ENCODE results near the gene GMIP. TPM values are rescaled to one million over a fixed set of nuclear protein-coding genes. Genes with fewer than 3 reads are reported as not detected.
"Not testable (repeated sequence)": the region's sequence is repeated elsewhere in the genome, so short reads cannot be mapped to it uniquely, and the experiment has no call there.

GMIP gene
- polyA plus RNA-seq, 1 of the 3 experiments (the other 2 are of a cell fraction) = 6.3 TPM

DNA sequence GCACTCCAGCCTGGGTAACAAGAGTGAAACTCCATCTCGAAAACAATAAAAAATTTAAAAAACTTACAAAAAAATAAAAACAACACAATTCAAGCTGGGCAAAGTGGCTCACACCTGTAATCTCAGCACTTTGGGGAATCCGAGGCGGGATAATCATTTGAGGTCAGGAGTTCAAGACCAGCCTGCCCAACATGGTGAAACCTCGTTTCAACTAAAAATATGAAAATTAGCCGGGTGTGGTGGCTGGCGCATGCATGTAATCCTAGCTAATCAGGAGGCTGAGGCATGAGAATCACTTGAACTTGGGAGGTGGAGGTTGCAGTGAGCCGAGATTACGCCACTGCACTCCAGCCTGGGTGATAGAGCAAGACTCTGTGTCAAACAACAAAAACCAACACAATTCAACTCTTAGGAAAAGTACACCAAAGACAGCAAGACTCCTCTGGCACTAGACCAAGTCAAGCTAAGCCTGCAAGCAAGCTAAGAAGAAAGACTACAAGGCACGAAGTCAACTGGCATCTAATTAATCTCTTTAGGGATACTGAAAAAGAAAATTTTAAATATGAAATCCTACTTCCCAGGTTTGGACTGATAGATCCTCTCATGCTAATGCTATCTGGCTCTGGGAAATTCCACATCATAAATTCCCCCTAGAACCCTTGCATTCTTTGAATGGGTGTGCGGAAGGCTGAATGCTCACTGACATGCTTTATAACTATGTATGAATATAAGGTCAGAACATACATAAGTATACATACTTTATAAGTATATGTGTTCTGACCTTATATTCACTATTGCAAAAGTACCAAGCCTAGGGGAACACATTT is 32.9 kb downstream of the GMIP start (continued):
- TF ChIP-seq SMC3 (IDR thresholded peaks at IDR 0.05; ENCODE audit: low read depth, low read length) (no peak), ELF1 (IDR thresholded peaks at IDR 0.05) (no peak)

DNA sequence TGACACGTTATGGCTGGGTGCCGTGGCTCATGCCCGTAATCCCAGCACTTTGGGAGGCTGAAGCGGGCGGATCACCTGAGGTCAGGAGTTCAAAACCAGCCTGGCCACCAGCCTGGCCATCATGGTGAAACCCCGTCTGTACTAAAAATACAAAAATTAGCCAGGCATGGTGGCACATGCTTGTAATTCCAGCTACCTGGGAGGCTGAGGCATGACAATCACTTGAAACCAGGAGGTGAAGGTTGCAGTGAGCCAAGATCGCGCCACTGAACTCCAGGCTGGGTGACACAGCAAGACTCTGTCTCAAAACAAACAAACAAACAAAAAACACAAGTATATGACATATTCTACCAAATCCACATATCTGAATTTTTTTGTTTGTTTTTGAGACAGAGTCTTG is 36.8 kb downstream of the GMIP start:
- CTCF ChIA-PET = interaction anchor here (0.8 to 1.8 kb wide), 3 partner anchors 13 to 52 kb away, joined by 3 to 5 read pairs (median 3); partner anchors contain the start of gene GMIP
- H3F3A ChIP-seq (replicated peaks; ENCODE audit: insufficient read depth); H4K20me1 ChIP-seq (ENCODE audit: insufficient read depth); H3K9me3 ChIP-seq; H2AFZ ChIP-seq (ENCODE audit: low read depth); H3K4me3 ChIP-seq (ENCODE audit: low read depth in 2 of 2, low read length in 1 of 2); H3K36me3 ChIP-seq (replicated peaks in 1 of 2; ENCODE audit: control insufficient read depth in 1 of 2, insufficient read depth in 2 of 2, low read length in 1 of 2); H3K79me2 ChIP-seq (ENCODE audit: insufficient read depth); H3K4me1 ChIP-seq (ENCODE audit: control insufficient read depth in 1 of 2, insufficient read depth in 2 of 2, low read depth in 1 of 2, low read length in 1 of 2); H3K27ac ChIP-seq (ENCODE audit: low read depth in 2 of 2, low read length in 1 of 2); H3K4me2 ChIP-seq; DNase-seq; H3K9me2 ChIP-seq; H3K9ac ChIP-seq; POLR2A ChIA-PET; H3K27me3 ChIP-seq (ENCODE audit: insufficient read depth): not testable (repeated sequence)
- WGBS (ENCODE audit: low lambda C conversion rate) = 98% methylated on average over 8 of the region's 8 CpGs

DNA sequence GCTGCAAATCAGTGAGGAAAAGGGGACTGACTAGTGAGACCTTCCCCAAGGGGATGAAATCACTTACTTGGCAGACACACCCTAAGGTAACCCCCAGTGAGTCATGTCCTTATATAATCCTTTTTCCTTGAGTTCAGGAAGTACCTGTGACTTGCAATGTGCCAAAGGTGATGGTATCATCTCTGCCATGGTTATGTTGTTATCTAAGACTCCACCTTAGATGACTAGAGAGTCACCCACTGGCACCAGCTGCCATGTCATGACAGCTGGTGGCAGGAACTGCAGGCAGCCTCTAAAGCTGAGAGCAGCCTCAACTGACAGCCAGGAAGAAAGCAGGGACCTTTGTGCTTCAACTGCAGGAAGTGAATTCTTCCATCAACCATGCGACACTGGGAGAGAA is 37.4 kb downstream of the GMIP start:
- H3K9me3 ChIP-seq = no peaks in the 10 kb centered on the region
- no peaks in the 10 kb centered on the region for H3K9me2 ChIP-seq
- WGBS (ENCODE audit: low lambda C conversion rate) = 100% methylated on average over 1 of the region's 1 CpG
- H3K4me2 ChIP-seq = no peak overlapping the region
- H3K4me1 ChIP-seq (ENCODE audit: control insufficient read depth in 1 of 2, insufficient read depth in 2 of 2, low read depth in 1 of 2, low read length in 1 of 2) = no peaks in the 10 kb centered on the region
- H3K27ac ChIP-seq (ENCODE audit: low read depth in 2 of 2, low read length in 1 of 2) = no peak overlapping the region
- ChIA-PET CTCF (no interaction called here), POLR2A (no interaction called here)
- H3F3A ChIP-seq (replicated peaks; ENCODE audit: insufficient read depth) = peaks cover 6% of the 10 kb centered on the region
- H3K9ac ChIP-seq = no peak overlapping the region
- H3K4me3 ChIP-seq (ENCODE audit: low read depth in 2 of 2, low read length in 1 of 2) = no peak overlapping the region
- no peak overlapping the region for H2AFZ ChIP-seq (ENCODE audit: low read depth)
- no peak for DNase-seq
- TF ChIP-seq, protein P1, sequence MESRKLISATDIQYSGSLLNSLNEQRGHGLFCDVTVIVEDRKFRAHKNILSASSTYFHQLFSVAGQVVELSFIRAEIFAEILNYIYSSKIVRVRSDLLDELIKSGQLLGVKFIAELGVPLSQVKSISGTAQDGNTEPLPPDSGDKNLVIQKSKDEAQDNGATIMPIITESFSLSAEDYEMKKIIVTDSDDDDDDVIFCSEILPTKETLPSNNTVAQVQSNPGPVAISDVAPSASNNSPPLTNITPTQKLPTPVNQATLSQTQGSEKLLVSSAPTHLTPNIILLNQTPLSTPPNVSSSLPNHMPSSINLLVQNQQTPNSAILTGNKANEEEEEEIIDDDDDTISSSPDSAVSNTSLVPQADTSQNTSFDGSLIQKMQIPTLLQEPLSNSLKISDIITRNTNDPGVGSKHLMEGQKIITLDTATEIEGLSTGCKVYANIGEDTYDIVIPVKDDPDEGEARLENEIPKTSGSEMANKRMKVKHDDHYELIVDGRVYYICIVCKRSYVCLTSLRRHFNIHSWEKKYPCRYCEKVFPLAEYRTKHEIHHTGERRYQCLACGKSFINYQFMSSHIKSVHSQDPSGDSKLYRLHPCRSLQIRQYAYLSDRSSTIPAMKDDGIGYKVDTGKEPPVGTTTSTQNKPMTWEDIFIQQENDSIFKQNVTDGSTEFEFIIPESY (IDR thresholded peaks at IDR 0.05; ENCODE audit: borderline replicate concordance, low read depth) = no peak
- TF ChIP-seq FOSL2 (IDR thresholded peaks at IDR 0.05; ENCODE audit: borderline replicate concordance, low read depth) (no peak), RCOR1 (IDR thresholded peaks at IDR 0.05; ENCODE audit: low read length) (no peak), ELF1 (IDR thresholded peaks at IDR 0.05) (no peak)
- TF ChIP-seq, protein P2, sequence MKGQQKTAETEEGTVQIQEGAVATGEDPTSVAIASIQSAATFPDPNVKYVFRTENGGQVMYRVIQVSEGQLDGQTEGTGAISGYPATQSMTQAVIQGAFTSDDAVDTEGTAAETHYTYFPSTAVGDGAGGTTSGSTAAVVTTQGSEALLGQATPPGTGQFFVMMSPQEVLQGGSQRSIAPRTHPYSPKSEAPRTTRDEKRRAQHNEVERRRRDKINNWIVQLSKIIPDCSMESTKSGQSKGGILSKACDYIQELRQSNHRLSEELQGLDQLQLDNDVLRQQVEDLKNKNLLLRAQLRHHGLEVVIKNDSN (IDR thresholded peaks at IDR 0.05; ENCODE audit: borderline replicate concordance, low read depth) = no peak
- TF ChIP-seq, protein P3, sequence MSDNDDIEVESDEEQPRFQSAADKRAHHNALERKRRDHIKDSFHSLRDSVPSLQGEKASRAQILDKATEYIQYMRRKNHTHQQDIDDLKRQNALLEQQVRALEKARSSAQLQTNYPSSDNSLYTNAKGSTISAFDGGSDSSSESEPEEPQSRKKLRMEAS (IDR thresholded peaks at IDR 0.05; ENCODE audit: low read depth) = no peak
- peaks cover 4% of the 10 kb centered on the region; the same call in 1 of the 2 replicates for H3K79me2 ChIP-seq (ENCODE audit: insufficient read depth)
- no peaks in the 10 kb centered on the region for H3K27me3 ChIP-seq (ENCODE audit: insufficient read depth)
- no peaks in the 10 kb centered on the region for H4K20me1 ChIP-seq (ENCODE audit: insufficient read depth)
- no peaks in the 10 kb centered on the region for H3K36me3 ChIP-seq (replicated peaks in 1 of 2; ENCODE audit: control insufficient read depth in 1 of 2, insufficient read depth in 2 of 2, low read length in 1 of 2)

Data from SK-N-SH (cell line).